Bronchial epithelial cell (primary cell): ENCODE measurements around the gene NPEPPS. TPM values are rescaled to one million over a fixed set of nuclear protein-coding genes. Genes with fewer than 3 reads are reported as not detected.

ENCODE experiments used
- DNase-seq: peaks from one replicate; pipeline ENCODE4 v3.0.0-alpha.2; 2010; ENCODE audit warnings: low read depth
- FAIRE-seq: peaks from 2 replicates; lab custom pipeline; 2011; peaks lifted over from hg19 to GRCh38; lab: Jason Lieb, UNC
- H3K27me3 ChIP-seq: 2 replicates; pipeline ENCODE4 v1.5.1; 2011; ENCODE audit warnings: low read length; ENCODE audit not compliant: control insufficient read depth, insufficient read depth
- H3K36me3 ChIP-seq: 2 replicates; pipeline ENCODE4 v1.5.1; 2011; ENCODE audit warnings: low read length; ENCODE audit not compliant: control insufficient read depth, insufficient read depth
- H3K4me3 ChIP-seq: 2 replicates; pipeline ENCODE4 v1.5.1; 2011; ENCODE audit warnings: mild to moderate bottlenecking, low read depth, low read length, control low read depth
- CTCF ChIP-seq: IDR thresholded peaks from 2 replicates; pipeline ENCODE4 v1.5.1; 2011; ENCODE audit warnings: mild to moderate bottlenecking, moderate library complexity, low read length, control low read depth, inconsistent platforms; ENCODE audit not compliant: insufficient read depth, severe bottlenecking
- total RNA-seq: library from RNA; depleted of rRNA; stranded (reverse); fragments of >200 nt; gene quantifications from 2 replicates; pipeline ENCODE4 v1.2.1, GENCODE V29; 2014

The NPEPPS gene
- total RNA-seq, 1 donor from 2014 or later = 84.2 TPM

- TF ChIP-seq CTCF = no peak
- FAIRE-seq = no peak
- no peaks in the 10 kb centered on the region for H3K27me3 ChIP-seq
Measured at GRCh38 chr17:47670064-47670463, 139.2 kb downstream of the NPEPPS start.

More at GRCh38 chr17:47670064-47670463, 139.2 kb downstream of the NPEPPS start:
- H3K4me3 ChIP-seq = no peak overlapping the region
- peaks cover 27% of the 10 kb centered on the region for H3K36me3 ChIP-seq
- no peak for DNase-seq

Other genes starting within 250 kb of the NPEPPS start
- 0.26 and 5.1 TPM in 2 replicates for gene EFCAB13, start 207.2 kb upstream of the NPEPPS start, total RNA-seq
- 211 and 279 TPM in 2 replicates for gene KPNB1, start 118.8 kb downstream of the NPEPPS start, total RNA-seq
- gene TBKBP1, start 163.1 kb downstream of the NPEPPS start, total RNA-seq = 6.3 and 9.1 TPM in 2 replicates
- gene TBX21, start 202.1 kb downstream of the NPEPPS start, total RNA-seq = not detected in 2 replicates